HCT116 (cell line): ENCODE data around the gene USP9X. TPM values are rescaled to one million over a fixed set of nuclear protein-coding genes. Genes with fewer than 3 reads are reported as not detected.
"Not testable (repeated sequence)": the region's sequence is repeated elsewhere in the genome, so short reads cannot be mapped to it uniquely, and the experiment has no call there.

ENCODE experiments used
- ATAC-seq: fragments of 200-7000 bp; cut with Tn5 transposase; 2 replicates; pipeline ENCODE4 v1.9.1; 2020; ENCODE audit warnings: mild to moderate bottlenecking, moderate library complexity
- BruUV-seq: library from RNA; stranded (reverse); fragments of 400-500 nt; replicated peaks from 2 replicates; lab custom pipeline; 2021; lab: Mats Ljungman, UMichigan
- CTCF ChIA-PET: fragments of 300-600 bp; sonication (Branson Sonifier 250); formaldehyde crosslinking; loops from one replicate; lab custom pipeline; 2021; ENCODE audit warnings: antibody characterized with exemption; lab: Charles Lee
- POLR2A ChIA-PET: fragments of 300-600, 350-600 bp; sonication (Branson Sonifier 250); formaldehyde crosslinking; loops from one replicate; lab custom pipeline; 2021; ENCODE audit warnings: antibody characterized with exemption; lab: Charles Lee
- RAD21 ChIA-PET, 2 experiments: fragments of 300-600 bp; sonication (Branson Sonifier 250); formaldehyde crosslinking; loops; one replicate each; lab custom pipeline; 2023; ENCODE audit warnings: low total read pairs in 2 of 2; ENCODE audit not compliant: uncharacterized antibody in 2 of 2, unreplicated experiment in 2 of 2, low non-redundant PET in 1 of 2; lab: Charles Lee
- DNase-seq: peaks from one replicate; pipeline ENCODE4 v3.0.0-alpha.2; 2010; ENCODE audit warnings: low read depth, low spot score
- H2AFZ ChIP-seq: fragments of 200-600 bp; shearing (Covaris generic), sonication (generic); 2 replicates; pipeline ENCODE4 v1.6.1; 2017; ENCODE audit warnings: low read depth, mixed run types, mixed read lengths, antibody characterized with exemption, low read length; ENCODE audit not compliant: poor library complexity, severe bottlenecking
- H3K27ac ChIP-seq: 2 replicates; pipeline ENCODE4 v1.5.1; 2012; ENCODE audit warnings: low read depth, low read length
- H3K27me3 ChIP-seq: fragments of 200-600 bp; sonication (generic); 2 replicates; pipeline ENCODE4 v1.6.1; 2016; ENCODE audit warnings: mixed run types, low read length, mixed read lengths; ENCODE audit not compliant: insufficient read depth
- H3K36me3 ChIP-seq, 2 experiments: fragments of 200-500 bp in 1 of 2; fragments of 200-600 bp in 1 of 2; sonication (Bioruptor generic) in 1 of 2; sonication (generic) in 1 of 2; 2 replicates each; pipeline versions ENCODE4 v1.5.1 to v1.6.1; 2014 to 2016; ENCODE audit warnings: low read length in 2 of 2, inconsistent platforms in 1 of 2, mixed read lengths in 1 of 2, mixed run types in 1 of 2; ENCODE audit not compliant: insufficient read depth in 2 of 2, control insufficient read depth in 1 of 2
- H3K4me1 ChIP-seq, 2 experiments: fragments of 200-600 bp in 1 of 2; sonication (generic) in 1 of 2; 2 replicates each; pipeline versions ENCODE4 v1.5.1 to v1.6.1; 2012 to 2017; ENCODE audit warnings: low read length in 2 of 2, inconsistent platforms in 1 of 2, mild to moderate bottlenecking in 1 of 2, mixed read lengths in 1 of 2, mixed run types in 1 of 2, moderate library complexity in 1 of 2; ENCODE audit not compliant: insufficient read depth in 2 of 2, control insufficient read depth in 1 of 2
- H3K4me2 ChIP-seq: fragments of 200-600 bp; sonication (generic); 2 replicates; pipeline ENCODE4 v1.6.1; 2017; ENCODE audit warnings: mixed run types, low read length, mixed read lengths
- H3K4me3 ChIP-seq, 2 experiments: fragments of 200-600 bp in 1 of 2; sonication (generic) in 1 of 2; replicated peaks in 1 of 2; 2 replicates each; pipeline ENCODE4 v1.5.1; 2011 to 2016; ENCODE audit warnings: low read length in 2 of 2, control low read depth in 1 of 2, low read depth in 1 of 2, mild to moderate bottlenecking in 1 of 2, mixed read lengths in 1 of 2, mixed run types in 1 of 2
- H3K79me2 ChIP-seq: fragments of 200-600 bp; sonication (generic); 2 replicates; pipeline ENCODE4 v1.6.1; 2017; ENCODE audit warnings: mild to moderate bottlenecking, mixed run types, low read length, moderate library complexity, mixed read lengths; ENCODE audit not compliant: insufficient read depth
- H3K9ac ChIP-seq: fragments of 200-600 bp; sonication (generic); 2 replicates; pipeline ENCODE4 v1.6.1; 2016; ENCODE audit warnings: low read length, mixed read lengths
- H3K9me2 ChIP-seq: fragments of 200-600 bp; sonication (generic), shearing (Covaris generic); 2 replicates; pipeline ENCODE4 v1.6.1; 2017; ENCODE audit warnings: mixed run types, mild to moderate bottlenecking, moderate library complexity; ENCODE audit not compliant: insufficient read depth
- H3K9me3 ChIP-seq, 2 experiments: fragments of 200-500 bp in 1 of 2; fragments of 200-600 bp in 1 of 2; sonication (Bioruptor generic) in 1 of 2; sonication (generic) in 1 of 2; 2 replicates each; pipeline ENCODE4 v1.6.1; 2014 to 2017; ENCODE audit warnings: low read length in 2 of 2, mixed read lengths in 2 of 2, inconsistent platforms in 1 of 2, low read depth in 1 of 2, mild to moderate bottlenecking in 1 of 2, mixed run types in 1 of 2, moderate library complexity in 1 of 2; ENCODE audit not compliant: control insufficient read depth in 1 of 2, insufficient read depth in 1 of 2
- H4K20me1 ChIP-seq: fragments of 200-600 bp; sonication (generic), shearing (Covaris generic); 2 replicates; pipeline ENCODE4 v1.6.1; 2017; ENCODE audit warnings: mixed run types, mild to moderate bottlenecking, moderate library complexity; ENCODE audit not compliant: insufficient read depth
- CBX3 ChIP-seq: IDR thresholded peaks from 2 replicates; pipeline ENCODE4 v1.6.1; 2012; ENCODE audit warnings: low read depth
- EGR1 ChIP-seq: IDR thresholded peaks from 2 replicates; pipeline ENCODE4 v1.6.1; 2012; ENCODE audit warnings: low read depth
- ELF1 ChIP-seq: IDR thresholded peaks from 2 replicates; pipeline ENCODE4 v1.6.1; 2012; ENCODE audit warnings: low read depth, borderline replicate concordance
- JUND ChIP-seq: IDR thresholded peaks from 2 replicates; pipeline ENCODE4 v1.6.1; 2012
- RAD21 ChIP-seq: IDR thresholded peaks from 2 replicates; pipeline ENCODE4 v1.6.1; 2012; ENCODE audit warnings: low read depth, mild to moderate bottlenecking
- ZNF274 ChIP-seq: fragments of 200-500 bp; sonication (Bioruptor generic); IDR thresholded peaks from 2 replicates; pipeline ENCODE4 v1.6.1; 2014; ENCODE audit warnings: mild to moderate bottlenecking, low read depth, low read length, inconsistent platforms
- intact Hi-C: fragments of 100-400 bp; cut with micrococcal nuclease; formaldehyde crosslinking; loops from 2 replicates; pipeline ENCODE4 v1.10.0; 2022
- total RNA-seq: library from RNA; stranded (reverse); gene quantifications from one replicate; pipeline ENCODE4 v1.2.1, GENCODE V29; 2021; ENCODE audit not compliant: unreplicated experiment
- TF ChIP-seq, protein P1 (sequence below), 3 experiments: fragments of 200-600 bp in 1 of 3; sonication (generic) in 1 of 3; IDR thresholded peaks in 2 of 3; conservative IDR thresholded peaks in 1 of 3; 2 replicates each; pipeline ENCODE4 v1.5.1; 2012 to 2017; ENCODE audit warnings: low read depth in 2 of 3, low read length in 2 of 3, antibody characterized with exemption in 1 of 3, borderline replicate concordance in 1 of 3, control low read depth in 1 of 3, mild to moderate bottlenecking in 1 of 3, mixed read lengths in 1 of 3, mixed run types in 1 of 3, moderate library complexity in 1 of 3; ENCODE audit not compliant: insufficient read depth in 1 of 3

Gene USP9X
- total RNA-seq, 1 experiment from 2014 or later: 52.4 TPM

DNA sequence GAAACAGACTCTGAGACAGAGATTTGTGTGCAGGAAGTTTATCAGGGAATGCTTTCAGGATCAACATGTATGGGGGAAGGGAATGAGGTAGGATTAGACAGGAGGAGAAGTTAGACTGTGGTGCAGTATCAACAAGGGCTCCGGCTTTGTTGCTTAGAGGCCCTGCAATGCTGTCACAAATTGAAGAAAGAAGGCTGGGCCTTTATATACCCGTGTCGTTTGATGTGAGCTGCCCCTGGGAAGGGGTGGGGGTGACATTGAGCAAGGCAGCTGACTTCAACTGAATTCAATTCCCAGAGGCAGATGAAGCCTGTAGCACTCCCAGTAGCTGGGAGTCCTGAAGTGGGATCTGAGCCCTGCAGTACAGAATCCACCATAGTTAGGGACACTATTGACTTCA lies 29.5 kb upstream of the USP9X start (continued):
- TF ChIP-seq ELF1 (no peak), JUND (no peak)

DNA sequence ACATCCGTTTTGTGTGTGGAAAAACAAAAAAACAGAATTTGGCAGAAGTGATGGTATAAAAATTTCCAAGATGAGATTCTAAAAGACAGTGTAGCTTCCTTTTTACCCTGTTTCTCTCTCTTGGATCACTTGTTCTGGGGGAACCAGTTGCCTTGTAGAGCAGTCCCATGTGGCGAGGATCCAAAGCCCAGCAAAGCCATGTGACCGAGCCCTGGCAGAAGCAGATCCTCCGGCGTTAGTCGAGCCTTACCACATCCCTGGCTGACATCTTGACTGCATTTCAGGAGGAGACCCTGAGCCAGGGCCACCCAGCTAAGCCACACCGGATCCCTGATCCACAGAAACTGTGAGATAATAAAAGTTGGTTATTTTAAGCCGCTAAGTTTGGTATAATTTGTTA lies 22.0 kb upstream of the USP9X start:
- not testable (repeated sequence) for H3K9me2 ChIP-seq, BruUV-seq

DNA sequence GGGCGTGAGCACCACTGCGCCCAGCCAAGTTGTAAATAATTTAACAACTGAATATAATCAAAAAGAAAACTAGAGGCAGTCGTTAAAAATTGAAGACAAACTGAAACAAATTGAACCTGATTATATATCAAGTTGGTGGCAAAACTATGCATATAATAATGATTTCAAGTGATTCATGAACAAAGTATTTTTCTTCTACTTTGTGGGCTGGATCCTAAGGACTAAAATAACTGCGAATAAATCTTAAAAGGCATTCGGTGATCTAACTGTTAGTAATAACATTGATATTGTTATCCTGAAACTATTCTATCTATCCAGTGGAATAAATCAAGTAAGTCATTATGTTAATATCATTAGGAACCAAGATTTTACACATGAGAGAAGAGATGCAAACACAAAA lies 21.2 kb upstream of the USP9X start:
- peak overlapping the region; percentile 68 for H2AFZ ChIP-seq
- no peaks in the 10 kb centered on the region for H3K36me3 ChIP-seq
- no peaks in the 10 kb centered on the region for H3K27me3 ChIP-seq
- ChIA-PET RAD21 (no interaction called here), CTCF (no interaction called here), POLR2A (no interaction called here)
- no peaks in the 10 kb centered on the region for H3K9me3 ChIP-seq
- intact Hi-C loops: no loop called here
- H3K9ac ChIP-seq: no peak overlapping the region
- no peak for TF ChIP-seq CBX3
- TF ChIP-seq RAD21: no peak
- TF ChIP-seq, protein P1, sequence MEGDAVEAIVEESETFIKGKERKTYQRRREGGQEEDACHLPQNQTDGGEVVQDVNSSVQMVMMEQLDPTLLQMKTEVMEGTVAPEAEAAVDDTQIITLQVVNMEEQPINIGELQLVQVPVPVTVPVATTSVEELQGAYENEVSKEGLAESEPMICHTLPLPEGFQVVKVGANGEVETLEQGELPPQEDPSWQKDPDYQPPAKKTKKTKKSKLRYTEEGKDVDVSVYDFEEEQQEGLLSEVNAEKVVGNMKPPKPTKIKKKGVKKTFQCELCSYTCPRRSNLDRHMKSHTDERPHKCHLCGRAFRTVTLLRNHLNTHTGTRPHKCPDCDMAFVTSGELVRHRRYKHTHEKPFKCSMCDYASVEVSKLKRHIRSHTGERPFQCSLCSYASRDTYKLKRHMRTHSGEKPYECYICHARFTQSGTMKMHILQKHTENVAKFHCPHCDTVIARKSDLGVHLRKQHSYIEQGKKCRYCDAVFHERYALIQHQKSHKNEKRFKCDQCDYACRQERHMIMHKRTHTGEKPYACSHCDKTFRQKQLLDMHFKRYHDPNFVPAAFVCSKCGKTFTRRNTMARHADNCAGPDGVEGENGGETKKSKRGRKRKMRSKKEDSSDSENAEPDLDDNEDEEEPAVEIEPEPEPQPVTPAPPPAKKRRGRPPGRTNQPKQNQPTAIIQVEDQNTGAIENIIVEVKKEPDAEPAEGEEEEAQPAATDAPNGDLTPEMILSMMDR (IDR thresholded peaks at IDR 0.05 in 2 of 3, conservative IDR thresholded peaks at IDR 0.05 in 1 of 3; ENCODE audit: borderline replicate concordance in 1 of 3, insufficient read depth in 1 of 3, low read depth in 2 of 3, low read length in 2 of 3): no peak
- TF ChIP-seq EGR1: no peak
- TF ChIP-seq ZNF274: no peak
- H3K4me2 ChIP-seq: 0 out of 2 replicates have a peak overlapping the region, but pooled peaks have one; percentile 19
- BruUV-seq: no TSS peak
- H3K27ac ChIP-seq: no peak overlapping the region
- H4K20me1 ChIP-seq: no peaks in the 10 kb centered on the region
- no peaks in the 10 kb centered on the region for H3K79me2 ChIP-seq
- no peaks in the 10 kb centered on the region for H3K9me2 ChIP-seq
- no peak for DNase-seq
- H3K4me1 ChIP-seq: peaks cover 0 to 4% of the 10 kb centered on the region in 2 experiments; a peak in 1 of 4 replicates
- no peak overlapping the region for H3K4me3 ChIP-seq
- no peak for ATAC-seq

More for the DNA sequence above, 22.0 kb upstream of the USP9X start:
- H3K4me2 ChIP-seq, H3K27ac ChIP-seq, H3K9ac ChIP-seq, intact Hi-C loops, H3K4me1 ChIP-seq, H4K20me1 ChIP-seq, DNase-seq, H2AFZ ChIP-seq, POLR2A ChIA-PET, CTCF ChIA-PET, H3K27me3 ChIP-seq, H3K36me3 ChIP-seq, RAD21 ChIA-PET, ATAC-seq, H3K9me3 ChIP-seq, H3K79me2 ChIP-seq, H3K4me3 ChIP-seq: not testable (repeated sequence)
